NCI-H2081 treated with DMSO at 0.1 percent for 48 hours (cell line): ENCODE results near the gene MOB3C.

Experiments used
- DNase-seq: peaks from one replicate; lab custom pipeline; 2025; lab: John Stamatoyannopoulos, UW

The MOB3C gene

GRCh38 chr1:46638921-46639320, 22.3 kb upstream of the MOB3C start:
- DNase-seq = no peak

DNA sequence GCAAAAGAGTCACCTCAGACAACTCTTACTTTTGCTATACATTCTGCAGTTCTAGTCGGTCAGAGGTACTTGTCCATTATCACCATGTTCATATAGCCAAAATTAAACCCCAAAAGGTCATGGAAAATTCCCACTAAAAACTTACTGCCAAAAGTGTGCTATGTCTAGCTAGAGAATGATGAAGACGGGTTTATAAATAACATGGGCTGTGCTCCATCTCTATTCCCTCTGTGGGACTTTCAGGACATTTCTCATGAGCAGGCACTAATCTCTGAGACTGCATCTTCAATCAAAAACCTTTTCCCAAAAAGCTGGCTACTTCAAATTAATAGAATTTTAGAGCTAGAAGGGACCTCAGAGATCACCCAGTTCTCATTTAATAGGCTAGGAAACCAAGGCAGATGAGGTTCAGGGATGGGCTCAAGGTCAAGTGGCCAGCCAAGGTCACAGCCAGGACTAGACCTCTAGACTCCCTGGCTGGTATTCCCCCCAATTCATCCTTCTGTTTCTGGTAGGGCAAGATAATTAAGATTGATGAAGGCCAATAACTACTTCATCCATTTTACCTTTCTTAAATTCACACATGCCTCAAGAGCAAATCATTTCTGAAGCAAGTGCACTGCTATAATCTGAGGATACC, 21.0 kb upstream of the MOB3C start:
- DNase-seq = no peak

GRCh38 chr1:46635205-46635604, 18.6 kb upstream of the MOB3C start:
- DNase-seq = no peak

GRCh38 chr1:46630719-46631118, 14.1 kb upstream of the MOB3C start:
- no peak for DNase-seq

DNA sequence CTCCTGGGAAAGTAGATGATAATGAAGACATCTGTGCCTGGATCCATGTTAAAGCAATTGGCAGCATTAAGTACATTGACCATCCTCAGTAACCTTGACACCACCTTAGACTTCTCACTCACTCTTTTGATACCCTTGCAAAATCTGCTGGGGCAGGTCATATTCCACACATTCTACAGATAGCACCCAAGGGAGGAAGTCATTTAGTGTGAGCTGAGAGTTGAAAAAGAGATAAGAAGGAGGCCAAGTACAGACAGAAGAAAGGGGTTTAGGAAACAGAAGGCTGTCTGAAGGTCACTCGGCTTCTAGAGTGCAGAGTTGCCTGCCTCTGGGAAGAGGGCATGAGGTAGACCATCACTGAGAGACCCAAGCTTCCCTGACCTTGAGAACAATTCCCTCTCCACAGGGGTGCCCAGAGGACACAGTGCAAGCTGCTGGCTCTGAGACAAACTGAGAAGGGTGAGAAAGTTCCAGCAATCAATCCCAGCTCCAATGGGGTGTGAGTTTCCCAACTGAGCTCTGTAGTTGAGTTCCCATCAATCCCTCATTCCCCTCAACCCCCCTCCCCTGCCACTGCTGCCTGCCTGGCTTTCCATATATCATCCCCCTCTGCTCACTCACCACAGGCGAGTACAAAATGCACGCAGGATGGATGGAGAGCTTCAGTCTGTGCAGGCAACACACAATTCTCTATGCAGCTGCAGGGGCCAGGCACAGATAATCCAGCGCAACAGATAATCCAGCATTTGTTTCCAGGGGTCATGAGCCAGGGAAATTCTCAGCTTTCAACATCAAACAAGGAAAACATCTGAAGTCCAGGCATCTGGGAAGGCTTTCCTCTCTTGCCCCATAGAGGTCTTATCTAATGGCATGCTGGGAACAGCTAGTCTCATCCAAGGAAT, 7.4 kb upstream of the MOB3C start:
- DNase-seq = no peak

GRCh38 chr1:46622344-46622743, 5.7 kb upstream of the MOB3C start:
- DNase-seq = no peak

- no peak for DNase-seq
Observed at GRCh38 chr1:46621930-46622329, 5.3 kb upstream of the MOB3C start.

DNA sequence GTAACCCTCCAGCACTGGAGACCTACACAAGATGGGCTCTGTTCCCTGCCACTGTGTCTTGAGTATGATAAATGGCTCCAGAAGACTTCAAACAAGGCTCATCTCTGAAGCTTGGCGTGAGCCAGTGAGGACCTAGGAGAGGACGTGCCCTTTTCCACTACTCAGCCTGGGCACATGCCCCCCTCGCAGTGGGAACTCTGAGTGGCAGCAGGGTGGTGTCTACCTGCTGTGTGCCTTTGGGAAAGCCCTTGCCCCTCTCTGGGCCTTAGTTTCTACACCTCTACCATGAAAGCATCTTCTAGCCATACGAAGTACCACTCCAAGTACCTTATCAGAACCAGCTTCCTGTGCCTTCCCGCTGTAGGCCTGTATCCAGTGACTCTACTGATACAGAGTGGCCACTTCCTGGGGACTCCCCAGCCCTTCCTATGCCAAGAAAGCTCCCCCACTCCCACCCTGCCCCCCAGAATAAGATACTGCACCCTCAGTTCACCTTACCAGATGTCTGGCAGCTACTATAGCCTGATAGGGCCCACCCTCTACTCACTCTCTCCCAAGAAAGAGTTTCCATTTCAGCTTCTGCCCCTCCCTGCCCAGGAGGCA, 3.1 kb upstream of the MOB3C start:
- DNase-seq = no peak

GRCh38 chr1:46618754-46619415, 2.3 kb upstream of the MOB3C start:
- DNase-seq = no peak

- no peak for DNase-seq
Observed at GRCh38 chr1:46617833-46618232, 1.2 kb upstream of the MOB3C start.

GRCh38 chr1:46617108-46617800, 643 bp upstream of the MOB3C start:
- DNase-seq = no peak

GRCh38 chr1:46615735-46616134, 876 bp downstream of the MOB3C start:
- DNase-seq = no peak

DNA sequence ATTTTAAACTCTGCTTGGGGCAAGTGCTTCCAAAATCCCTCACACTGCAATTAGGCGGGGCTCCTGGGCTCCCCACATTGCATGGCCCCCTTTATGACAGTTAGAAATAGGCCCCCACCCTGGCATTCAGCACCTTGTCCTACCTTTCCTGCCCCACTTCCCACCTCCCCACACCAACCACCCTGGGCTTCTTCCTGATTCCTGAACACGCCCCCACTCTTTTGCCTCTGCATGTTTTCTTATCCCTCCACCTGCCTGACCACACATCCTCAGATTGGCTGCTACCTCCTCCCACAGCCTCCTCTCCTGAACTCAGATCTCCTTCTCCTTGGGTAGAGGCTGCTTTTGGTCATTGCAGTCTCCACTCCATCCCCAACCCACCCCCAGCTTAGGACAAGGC, 1.5 kb downstream of the MOB3C start:
- no peak for DNase-seq

DNA sequence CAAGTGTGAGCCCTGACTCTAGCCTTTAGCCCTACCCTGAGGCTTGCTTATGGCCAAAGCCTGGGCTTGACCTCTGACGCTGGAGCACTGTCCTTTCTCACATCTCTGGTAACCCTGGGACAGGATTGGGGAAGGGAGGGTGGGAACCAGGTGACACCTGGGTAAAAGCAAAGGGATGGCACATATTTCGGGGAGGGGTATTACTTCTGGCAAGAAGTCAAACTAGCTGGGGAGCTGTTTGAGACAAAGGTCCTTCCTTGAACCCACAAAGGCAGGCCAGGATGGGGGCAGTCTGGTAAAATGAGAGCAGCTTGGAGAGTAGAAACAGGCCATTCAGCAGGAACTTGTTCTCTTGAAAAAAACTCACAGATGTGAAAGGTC, 2.0 kb downstream of the MOB3C start:
- DNase-seq = no peak

GRCh38 chr1:46613661-46614603, 2.7 kb downstream of the MOB3C start:
- DNase-seq = no peak

GRCh38 chr1:46612937-46613660, 3.5 kb downstream of the MOB3C start:
- DNase-seq = no peak

DNA sequence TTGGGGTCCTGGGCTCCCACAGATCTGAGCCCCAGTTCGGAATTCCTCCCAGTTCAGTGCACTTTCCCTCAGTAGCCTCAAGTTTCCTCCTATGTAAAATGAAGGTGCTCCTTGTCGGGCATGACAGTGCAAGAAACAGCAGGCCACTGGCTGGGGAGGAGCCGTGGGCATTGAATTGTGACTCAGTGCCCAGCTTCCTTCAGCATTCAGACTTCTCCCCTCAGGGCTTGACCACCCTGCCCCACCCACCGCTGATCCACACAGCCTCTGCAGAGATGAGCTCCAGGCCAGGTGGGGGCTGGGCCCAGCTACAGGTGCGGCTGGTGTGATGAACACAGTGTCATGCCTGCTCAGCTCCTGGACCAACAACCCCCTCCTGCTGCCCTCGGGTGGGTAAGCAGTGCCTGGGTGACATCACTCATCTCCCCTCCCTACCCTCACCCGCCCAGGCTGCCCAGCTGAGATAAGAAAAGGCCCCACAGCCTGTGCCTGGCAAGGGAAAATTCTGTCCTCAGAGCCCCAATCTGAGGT, 4.9 kb downstream of the MOB3C start:
- DNase-seq = no peak

- no peak for DNase-seq
Observed at GRCh38 chr1:46607345-46608130, 9.1 kb downstream of the MOB3C start.
